ENCODE results near the gene MAP2K7.
A peak's percentile ranks its signal among the peaks of the same experiment; 100 is the strongest.
"Not testable (repeated sequence)": the region's sequence is repeated elsewhere in the genome, so short reads cannot be mapped to it uniquely, and the experiment has no call there.

MAP2K7 gene

DNA sequence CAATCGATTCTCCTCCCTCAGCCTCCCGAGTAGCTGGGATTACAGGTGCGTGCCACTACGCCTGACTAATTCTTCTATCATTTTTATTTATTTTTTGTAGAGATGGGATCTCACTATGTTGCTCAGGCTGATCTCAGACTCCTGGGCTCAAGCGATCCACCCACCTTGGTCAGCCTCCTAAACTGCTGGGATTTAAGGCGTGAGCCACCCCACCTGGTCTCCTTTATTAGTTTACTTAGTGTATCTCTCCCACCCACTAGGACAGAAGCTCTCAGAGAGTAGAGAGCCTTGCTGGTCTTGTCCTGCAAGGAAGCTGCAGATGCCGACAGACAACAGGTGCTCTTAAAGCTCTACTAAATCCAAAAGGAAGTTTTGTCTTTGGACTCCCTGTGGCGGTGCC is 17.9 kb upstream of the MAP2K7 start:
- no peak for DNase-seq (ENCODE audit: low read depth, low spot score)
- H3K4me3 ChIP-seq (ENCODE audit: low read depth, low read length), result no peak overlapping the region
- TF ChIP-seq CTCF (IDR thresholded peaks at IDR 0.05; ENCODE audit: low read depth, low read length), result no peak
- in situ Hi-C loops (cut with HindIII; ENCODE audit: low sequenced_read_pairs), result no loop called here

DNA sequence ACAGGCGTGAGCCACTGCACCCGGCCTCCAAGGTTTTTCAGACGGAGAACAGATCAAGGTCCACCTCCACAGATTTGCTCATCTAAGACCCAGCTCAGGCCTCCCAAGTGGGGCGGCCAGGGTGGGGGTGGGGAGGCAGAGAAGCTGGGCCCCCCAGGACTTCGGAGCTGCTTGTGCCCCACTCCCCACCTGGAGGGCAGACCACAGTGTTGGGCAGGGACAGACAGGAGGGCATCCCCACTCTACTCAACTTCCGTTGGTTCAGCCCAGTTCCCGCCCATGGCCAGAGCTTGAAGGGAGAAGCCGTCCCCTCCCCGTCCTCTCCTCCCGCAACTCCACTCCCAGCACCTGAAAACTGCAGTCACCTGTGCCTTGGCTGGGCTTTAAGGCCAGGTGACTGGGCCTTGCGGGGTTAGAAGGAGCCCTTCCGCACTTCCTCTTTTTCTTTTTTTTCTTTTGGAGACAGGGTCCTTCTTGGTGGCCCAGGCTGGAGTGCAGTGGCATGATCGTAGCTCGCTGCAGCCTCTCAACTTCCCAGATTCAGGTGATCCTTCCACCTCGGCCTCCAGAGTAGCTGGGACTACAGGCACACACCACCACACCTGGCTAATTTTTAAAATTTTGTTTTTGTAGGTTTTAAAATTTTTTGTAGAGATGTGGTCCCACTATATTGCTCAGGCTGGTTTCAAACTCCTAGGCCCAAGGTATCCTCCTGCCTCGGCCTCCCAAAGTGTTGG is 16.1 kb upstream of the MAP2K7 start:
- TF ChIP-seq CTCF (IDR thresholded peaks at IDR 0.05; ENCODE audit: low read depth, low read length), result no peak
- no peak overlapping the region for H3K4me3 ChIP-seq (ENCODE audit: low read depth, low read length)
- no peak for DNase-seq (ENCODE audit: low read depth, low spot score)
- in situ Hi-C loops (cut with HindIII; ENCODE audit: low sequenced_read_pairs), result no loop called here

- DNase-seq (ENCODE audit: low read depth, low spot score), result peak; percentile 67
- in situ Hi-C loops (cut with HindIII; ENCODE audit: low sequenced_read_pairs), result no loop called here
- peak within 1 kb of the TSS; percentile 63 for H3K4me3 ChIP-seq (ENCODE audit: low read depth, low read length)
- TF ChIP-seq CTCF (IDR thresholded peaks at IDR 0.05; ENCODE audit: low read depth, low read length), result no peak
These were observed 15.4 kb upstream of the MAP2K7 start, which contains the start of gene LRRC8E for GRCh38 chr19:7888145-7888825. LRRC8E (plus strand) TSS chr19:7888510; CDS start chr19:7895604, 7,094 bp downstream.

GRCh38 chr19:7888826-7889217 is 14.9 kb upstream of the MAP2K7 start:
- in situ Hi-C loops (cut with HindIII; ENCODE audit: low sequenced_read_pairs), result no loop called here
- no peak for TF ChIP-seq CTCF (IDR thresholded peaks at IDR 0.05; ENCODE audit: low read depth, low read length)
- H3K4me3 ChIP-seq (ENCODE audit: low read depth, low read length), result peak overlapping the region; percentile 63
- DNase-seq (ENCODE audit: low read depth, low spot score), result no peak

DNA sequence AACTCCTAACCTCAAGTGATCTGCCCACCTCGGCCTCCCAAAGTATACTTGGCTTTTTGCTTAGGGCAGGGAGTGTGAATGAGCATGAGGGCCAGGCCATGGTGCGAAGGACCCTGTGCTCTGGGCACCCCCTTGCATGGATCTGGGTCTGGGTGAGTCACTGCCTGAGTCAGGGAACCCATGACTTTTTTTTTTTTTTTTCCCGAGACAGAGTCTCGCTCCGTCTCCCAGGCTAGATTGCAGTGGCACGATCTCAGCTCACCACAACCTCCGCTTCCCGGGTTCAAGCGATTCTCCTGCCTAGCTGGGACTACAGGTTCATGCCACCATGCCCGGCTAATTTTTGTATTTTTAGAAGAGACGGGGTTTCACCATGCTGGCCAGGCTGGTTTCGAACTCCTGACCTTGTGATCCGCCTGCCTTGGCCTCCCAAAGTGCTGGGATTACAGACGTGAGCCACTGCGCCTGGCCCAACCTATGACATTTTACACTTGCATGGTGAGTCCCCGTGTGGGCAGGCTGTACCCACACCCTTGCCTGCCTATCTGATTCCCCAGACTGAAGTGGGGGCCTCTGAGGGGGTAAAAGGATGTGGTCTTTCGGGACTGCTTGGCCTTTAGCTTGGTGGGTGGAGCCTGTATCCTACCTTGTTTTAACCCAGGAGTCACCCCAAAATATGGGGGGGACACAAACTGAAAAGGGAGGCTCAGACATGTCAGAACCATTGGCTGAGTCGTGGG is 10.1 kb upstream of the MAP2K7 start:
- in situ Hi-C loops (cut with HindIII; ENCODE audit: low sequenced_read_pairs); H3K4me3 ChIP-seq (ENCODE audit: low read depth, low read length): not testable (repeated sequence)
- DNase-seq (ENCODE audit: low read depth, low spot score), result peak; percentile 51

DNA sequence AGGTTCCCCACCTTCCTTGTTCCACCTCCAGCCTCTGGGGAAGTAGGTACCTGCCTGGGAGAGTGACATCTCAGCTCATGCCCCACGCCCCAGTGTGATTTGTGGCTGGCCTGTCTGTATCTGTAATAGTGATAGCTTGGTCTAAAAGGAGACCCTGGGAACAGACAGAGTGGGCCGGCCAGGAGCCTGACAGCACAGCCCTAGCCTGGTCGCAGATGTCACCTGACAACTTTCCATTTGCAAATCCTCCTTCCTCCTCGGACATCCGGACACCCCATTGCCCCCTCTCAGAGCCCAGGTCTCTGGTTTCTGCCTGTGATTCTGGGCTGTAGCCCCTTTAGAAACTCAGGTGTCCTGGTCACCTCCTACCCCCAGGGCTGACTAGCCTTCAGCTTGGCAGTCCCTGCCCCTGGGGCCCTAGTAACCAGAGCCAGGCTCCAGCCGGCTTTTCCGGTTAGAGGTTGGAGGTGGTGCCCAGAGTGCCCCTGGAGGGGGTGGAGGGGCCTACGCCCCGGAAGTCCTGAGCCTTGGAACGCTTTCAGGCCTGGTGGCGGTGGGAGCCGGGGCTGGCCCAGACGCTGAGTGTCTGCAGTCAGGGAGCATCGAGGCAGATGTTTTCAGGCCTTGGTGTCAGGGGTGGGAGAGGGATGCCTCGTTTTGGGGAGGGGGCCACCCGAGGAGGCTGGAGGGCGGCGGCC is 8.9 kb upstream of the MAP2K7 start:
- H3K4me3 ChIP-seq (ENCODE audit: low read depth, low read length), result no peak overlapping the region
- no peak for DNase-seq (ENCODE audit: low read depth, low spot score)
- no peak for TF ChIP-seq CTCF (IDR thresholded peaks at IDR 0.05; ENCODE audit: low read depth, low read length)
- in situ Hi-C loops (cut with HindIII; ENCODE audit: low sequenced_read_pairs), result no loop called here

All from astrocyte of the spinal cord (primary cell).